MCF 10A (cell line): Measurements from ENCODE around the gene KCTD18. TPM values are rescaled to one million over a fixed set of nuclear protein-coding genes. Genes with fewer than 3 reads are reported as not detected.

ENCODE experiments used
- BruUV-seq: library from RNA; stranded (reverse); fragments of 400-500 nt; replicated peaks from 2 replicates; lab custom pipeline; 2021; lab: Mats Ljungman, UMichigan
- CTCF ChIA-PET: fragments of 300-600 bp; sonication (Branson Sonifier 250); formaldehyde crosslinking; extraction: SDS; loops from one replicate; lab custom pipeline; 2021; ENCODE audit warnings: antibody characterized with exemption, inconsistent platforms; lab: Yijun Ruan, JAX
- POLR2A ChIA-PET: fragments of 300-600, 350-650 bp; sonication (Branson Sonifier 250); formaldehyde crosslinking; extraction: SDS; loops from one replicate; lab custom pipeline; 2020; ENCODE audit warnings: antibody characterized with exemption, inconsistent platforms; lab: Yijun Ruan, JAX
- DNase-seq: peaks from one replicate; pipeline ENCODE4 v3.0.0-alpha.2; 2018; ENCODE audit not compliant: unreplicated experiment
- H3K27ac Mint-ChIP-seq: one replicate; pipeline ENCODE4 v1.8.0; 2022; ENCODE audit warnings: mild to moderate bottlenecking, low read depth, mixed read lengths; ENCODE audit not compliant: unreplicated experiment
- H3K27me3 Mint-ChIP-seq: one replicate; pipeline ENCODE4 v1.8.0; 2022; ENCODE audit warnings: mixed read lengths; ENCODE audit not compliant: insufficient read depth, unreplicated experiment
- H3K36me3 Mint-ChIP-seq: one replicate; pipeline ENCODE4 v1.8.0; 2022; ENCODE audit warnings: mild to moderate bottlenecking, moderate library complexity, mixed read lengths; ENCODE audit not compliant: insufficient read depth, unreplicated experiment
- H3K4me1 Mint-ChIP-seq: one replicate; pipeline ENCODE4 v1.8.0; 2022; ENCODE audit warnings: mixed read lengths; ENCODE audit not compliant: insufficient read depth, unreplicated experiment
- H3K4me3 Mint-ChIP-seq: one replicate; pipeline ENCODE4 v1.8.0; 2022; ENCODE audit warnings: mild to moderate bottlenecking, moderate library complexity, mixed read lengths; ENCODE audit not compliant: unreplicated experiment
- H3K9me3 Mint-ChIP-seq: one replicate; pipeline ENCODE4 v1.8.0; 2022; ENCODE audit warnings: mixed read lengths; ENCODE audit not compliant: unreplicated experiment
- intact Hi-C: fragments of 100-400 bp; cut with micrococcal nuclease; formaldehyde crosslinking; loops from 2 replicates; pipeline ENCODE4 v1.14.1; 2022
- total RNA-seq: library from RNA; stranded (reverse); gene quantifications from 2 replicates; pipeline ENCODE4 v1.2.3, GENCODE V29; 2022
- TF ChIP-seq, protein P1 (sequence below): fragments of 200-600 bp; IDR thresholded peaks from one replicate; pipeline ENCODE4 v1.8.0; 2022; ENCODE audit warnings: antibody characterized with exemption, mild to moderate bottlenecking; ENCODE audit not compliant: unreplicated experiment

The KCTD18 gene
- total RNA-seq, 1 experiment from 2014 or later = 13.5 TPM

GRCh38 chr2:200515155-200515554 is 5.3 kb upstream of the KCTD18 start:
- no peak for DNase-seq
- intact Hi-C loops = no loop called here
- H3K4me3 Mint-ChIP-seq = no peak overlapping the region
- peaks cover 9% of the 10 kb centered on the region for H3K9me3 Mint-ChIP-seq
- CTCF ChIA-PET = interaction anchor here (0.6 to 1.2 kb wide), 2 partner anchors 32 to 182 kb away, joined by 3 to 5 read pairs; no protein-coding TSS in a partner anchor
- no peak overlapping the region for H3K27ac Mint-ChIP-seq
- no peaks in the 10 kb centered on the region for H3K4me1 Mint-ChIP-seq
- TF ChIP-seq, protein P1, sequence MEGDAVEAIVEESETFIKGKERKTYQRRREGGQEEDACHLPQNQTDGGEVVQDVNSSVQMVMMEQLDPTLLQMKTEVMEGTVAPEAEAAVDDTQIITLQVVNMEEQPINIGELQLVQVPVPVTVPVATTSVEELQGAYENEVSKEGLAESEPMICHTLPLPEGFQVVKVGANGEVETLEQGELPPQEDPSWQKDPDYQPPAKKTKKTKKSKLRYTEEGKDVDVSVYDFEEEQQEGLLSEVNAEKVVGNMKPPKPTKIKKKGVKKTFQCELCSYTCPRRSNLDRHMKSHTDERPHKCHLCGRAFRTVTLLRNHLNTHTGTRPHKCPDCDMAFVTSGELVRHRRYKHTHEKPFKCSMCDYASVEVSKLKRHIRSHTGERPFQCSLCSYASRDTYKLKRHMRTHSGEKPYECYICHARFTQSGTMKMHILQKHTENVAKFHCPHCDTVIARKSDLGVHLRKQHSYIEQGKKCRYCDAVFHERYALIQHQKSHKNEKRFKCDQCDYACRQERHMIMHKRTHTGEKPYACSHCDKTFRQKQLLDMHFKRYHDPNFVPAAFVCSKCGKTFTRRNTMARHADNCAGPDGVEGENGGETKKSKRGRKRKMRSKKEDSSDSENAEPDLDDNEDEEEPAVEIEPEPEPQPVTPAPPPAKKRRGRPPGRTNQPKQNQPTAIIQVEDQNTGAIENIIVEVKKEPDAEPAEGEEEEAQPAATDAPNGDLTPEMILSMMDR = no peak
- POLR2A ChIA-PET = interaction anchor here (3.2 kb wide), 1 partner anchor 11 kb away, joined by 12 read pairs; the partner anchor contains the start of gene SGO2
- no TSS peak for BruUV-seq
- no peaks in the 10 kb centered on the region for H3K27me3 Mint-ChIP-seq
- no peaks in the 10 kb centered on the region for H3K36me3 Mint-ChIP-seq

DNA sequence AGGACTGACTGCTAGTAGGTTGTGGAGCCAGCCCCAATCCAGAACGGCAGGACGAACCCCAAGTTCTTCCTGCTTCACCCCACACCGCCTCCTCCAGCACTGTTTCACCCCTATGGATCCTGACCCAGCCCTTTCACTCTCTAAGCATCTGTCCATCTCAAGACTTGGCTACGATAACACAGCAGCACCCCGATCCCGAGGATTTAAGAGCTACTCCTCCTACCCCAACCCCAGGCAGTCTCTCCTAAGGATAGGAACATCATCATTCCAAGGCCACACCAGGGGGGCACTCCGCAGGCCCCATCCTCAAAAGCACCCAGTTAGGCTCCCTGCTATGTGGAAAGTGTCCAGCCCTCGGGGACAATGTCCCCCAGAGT is 645 bp downstream of the KCTD18 start:
- TF ChIP-seq, protein P1 = no peak
- H3K36me3 Mint-ChIP-seq = peaks cover 9% of the 10 kb centered on the region
- peak overlapping the region; percentile 76 for H3K27ac Mint-ChIP-seq
- no TSS peak for BruUV-seq
- H3K9me3 Mint-ChIP-seq = no peaks in the 10 kb centered on the region
- H3K27me3 Mint-ChIP-seq = no peaks in the 10 kb centered on the region
- H3K4me1 Mint-ChIP-seq = peaks cover 9% of the 10 kb centered on the region
- intact Hi-C loops = no loop called here
- peak; percentile 9 for DNase-seq
- CTCF ChIA-PET = interaction anchor here (0.6 to 4.2 kb wide), 14 partner anchors 8 to 538 kb away, joined by 3 to 27 read pairs (median 6); partner anchors contain the start of gene SGO2
- POLR2A ChIA-PET = interaction anchor here (0.6 to 2.1 kb wide), 8 partner anchors 11 to 544 kb away, joined by 3 to 21 read pairs (median 3); partner anchors contain the start of gene SGO2
- peak overlapping the region; percentile 82 for H3K4me3 Mint-ChIP-seq

GRCh38 chr2:200507179-200507578 is 2.7 kb downstream of the KCTD18 start:
- H3K9me3 Mint-ChIP-seq = no peaks in the 10 kb centered on the region
- TF ChIP-seq, protein P1 = no peak
- H3K36me3 Mint-ChIP-seq = peaks cover 29% of the 10 kb centered on the region
- intact Hi-C loops = no loop called here
- BruUV-seq = no TSS peak
- POLR2A ChIA-PET = interaction anchor here (1.1 kb wide), 1 partner anchor 18 kb away, joined by 4 read pairs; no protein-coding TSS in a partner anchor
- CTCF ChIA-PET = interaction anchor here (1.1 kb wide), 3 partner anchors 24 to 534 kb away, joined by 4 to 6 read pairs (median 5); no protein-coding TSS in a partner anchor
- H3K4me3 Mint-ChIP-seq = no peak overlapping the region
- peaks cover 9% of the 10 kb centered on the region for H3K4me1 Mint-ChIP-seq
- H3K27ac Mint-ChIP-seq = no peak overlapping the region
- no peak for DNase-seq
- no peaks in the 10 kb centered on the region for H3K27me3 Mint-ChIP-seq

DNA sequence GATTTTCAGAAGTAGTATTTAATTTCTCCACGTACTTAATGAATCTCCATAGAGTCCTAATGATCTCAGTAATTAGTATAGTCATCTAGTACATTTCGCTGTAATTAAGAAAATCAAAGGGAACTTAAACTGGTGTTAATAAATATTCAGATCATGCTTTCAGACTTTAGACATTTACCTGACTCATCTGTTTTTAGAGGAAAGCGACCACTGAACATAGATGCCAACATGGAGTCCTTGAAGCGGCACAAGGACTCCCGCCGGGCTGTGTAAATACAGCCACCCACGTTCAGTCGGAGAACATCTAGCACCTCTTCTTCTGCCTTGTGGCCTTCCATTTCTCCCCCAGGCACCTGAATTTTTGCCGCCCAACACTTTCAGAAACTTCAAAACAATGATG is 3.2 kb downstream of the KCTD18 start:
- H3K9me3 Mint-ChIP-seq = no peaks in the 10 kb centered on the region
- ChIA-PET POLR2A (interaction anchor here (1.1 kb wide), 1 partner anchor 19 kb away, joined by 4 read pairs; no protein-coding TSS in a partner anchor), CTCF (interaction anchor here (1.1 kb wide), 2 partner anchors 23 to 533 kb away, joined by 5 to 6 read pairs; no protein-coding TSS in a partner anchor)
- peaks cover 9% of the 10 kb centered on the region for H3K4me1 Mint-ChIP-seq
- DNase-seq = no peak
- H3K27me3 Mint-ChIP-seq = no peaks in the 10 kb centered on the region
- TF ChIP-seq, protein P1 = no peak
- peaks cover 31% of the 10 kb centered on the region for H3K36me3 Mint-ChIP-seq
- intact Hi-C loops = no loop called here
- no peak overlapping the region for H3K27ac Mint-ChIP-seq
- no peak overlapping the region for H3K4me3 Mint-ChIP-seq
- no TSS peak for BruUV-seq
